GM18519 (cell line): ENCODE measurements around the gene SUN1.
"Not testable (repeated sequence)": the region's sequence is repeated elsewhere in the genome, so short reads cannot be mapped to it uniquely, and the experiment has no call there.

Experiments
- ATAC-seq: cut with Tn5 transposase; IDR thresholded peaks from one replicate; pipeline ENCODE4 v1.9.1; 2021; ENCODE audit warnings: mild to moderate bottlenecking, moderate library complexity; ENCODE audit not compliant: unreplicated experiment, low FRiP score

SUN1 gene

GRCh38 chr7:803796-804195, 28.5 kb upstream of the SUN1 start:
- not testable (repeated sequence) for ATAC-seq

GRCh38 chr7:805261-805660, 27.0 kb upstream of the SUN1 start:
- ATAC-seq = no peak

GRCh38 chr7:815284-816216, 16.7 kb upstream of the SUN1 start:
- no peak for ATAC-seq

- peak; percentile 67 for ATAC-seq
Observed at GRCh38 chr7:816300-816750, 16.0 kb upstream of the SUN1 start.

GRCh38 chr7:816751-817671, 15.3 kb upstream of the SUN1 start:
- ATAC-seq = no peak

- no peak for ATAC-seq
Observed at GRCh38 chr7:818031-818699, 14.1 kb upstream of the SUN1 start.

GRCh38 chr7:820341-820740, 11.9 kb upstream of the SUN1 start:
- ATAC-seq = no peak

GRCh38 chr7:821688-822087, 10.6 kb upstream of the SUN1 start:
- ATAC-seq = no peak

- ATAC-seq = no peak
Observed at GRCh38 chr7:822692-823276, 9.5 kb upstream of the SUN1 start.

GRCh38 chr7:823649-824048, 8.6 kb upstream of the SUN1 start:
- no peak for ATAC-seq

GRCh38 chr7:824081-824480, 8.2 kb upstream of the SUN1 start:
- ATAC-seq = no peak

- ATAC-seq = no peak
Observed at GRCh38 chr7:824664-825063, 7.6 kb upstream of the SUN1 start.

- no peak for ATAC-seq
Observed at GRCh38 chr7:825386-825785, 6.9 kb upstream of the SUN1 start.

- ATAC-seq = no peak
Observed at GRCh38 chr7:826230-826917, 5.9 kb upstream of the SUN1 start.

- no peak for ATAC-seq
Observed at GRCh38 chr7:828793-829561, 3.3 kb upstream of the SUN1 start.

GRCh38 chr7:830069-830468, 2.2 kb upstream of the SUN1 start:
- no peak for ATAC-seq

GRCh38 chr7:831596-832166, 595 bp upstream of the SUN1 start:
- peak; percentile 55 for ATAC-seq

- no peak for ATAC-seq
Observed at GRCh38 chr7:832968-833424, 720 bp downstream of the SUN1 start.
